Activated T-cell treated with anti-CD3 and anti-CD28 coated beads, Interleukin-2, amount 50 U/mL, for 1 hour (primary cell): ENCODE measurements around the gene ZNF483.
"Not testable (repeated sequence)": the region's sequence is repeated elsewhere in the genome, so short reads cannot be mapped to it uniquely, and the experiment has no call there.

Experiments
- DNase-seq: peaks from one replicate; pipeline ENCODE4 v3.0.0-alpha.2; 2020

ZNF483 gene

DNA sequence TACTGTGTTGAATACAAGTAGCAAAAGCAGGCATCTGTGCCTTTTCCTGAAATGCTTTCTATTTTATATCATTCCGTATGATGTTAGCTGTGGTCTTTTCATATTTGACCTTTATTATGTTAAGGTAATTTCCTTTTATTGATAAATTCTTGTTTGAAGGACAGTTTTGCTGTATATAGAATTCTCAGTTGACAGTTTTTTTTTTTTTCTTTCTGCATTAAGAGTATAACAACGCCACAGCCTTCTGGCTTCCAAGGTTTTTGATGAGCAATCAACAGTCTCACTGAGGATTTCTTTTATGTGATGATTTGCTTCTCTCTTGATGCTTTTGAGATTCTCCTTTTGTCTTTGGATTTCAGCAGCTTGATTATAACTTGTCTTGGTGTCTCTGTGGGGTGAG, 23.6 kb downstream of the ZNF483 start:
- DNase-seq: no peak

DNA sequence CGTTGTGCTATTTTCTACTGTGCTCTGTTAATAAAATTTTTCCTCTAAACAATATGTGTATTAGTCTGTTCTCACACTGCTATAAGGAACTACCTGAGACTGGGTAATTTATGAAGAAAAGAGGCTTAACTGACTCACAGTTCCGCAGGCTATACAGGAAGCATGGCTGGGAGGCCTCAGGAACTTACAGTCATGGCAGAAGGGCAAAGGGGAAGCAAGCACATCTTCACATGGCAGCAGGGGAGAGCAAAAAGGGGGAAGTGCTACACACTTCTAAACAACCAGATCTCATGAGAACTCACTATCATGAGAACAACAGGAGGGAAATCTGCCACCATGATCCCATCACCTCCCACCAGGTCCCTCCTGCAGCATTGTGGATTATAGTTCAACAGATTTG, 30.4 kb downstream of the ZNF483 start:
- DNase-seq: not testable (repeated sequence)

DNA sequence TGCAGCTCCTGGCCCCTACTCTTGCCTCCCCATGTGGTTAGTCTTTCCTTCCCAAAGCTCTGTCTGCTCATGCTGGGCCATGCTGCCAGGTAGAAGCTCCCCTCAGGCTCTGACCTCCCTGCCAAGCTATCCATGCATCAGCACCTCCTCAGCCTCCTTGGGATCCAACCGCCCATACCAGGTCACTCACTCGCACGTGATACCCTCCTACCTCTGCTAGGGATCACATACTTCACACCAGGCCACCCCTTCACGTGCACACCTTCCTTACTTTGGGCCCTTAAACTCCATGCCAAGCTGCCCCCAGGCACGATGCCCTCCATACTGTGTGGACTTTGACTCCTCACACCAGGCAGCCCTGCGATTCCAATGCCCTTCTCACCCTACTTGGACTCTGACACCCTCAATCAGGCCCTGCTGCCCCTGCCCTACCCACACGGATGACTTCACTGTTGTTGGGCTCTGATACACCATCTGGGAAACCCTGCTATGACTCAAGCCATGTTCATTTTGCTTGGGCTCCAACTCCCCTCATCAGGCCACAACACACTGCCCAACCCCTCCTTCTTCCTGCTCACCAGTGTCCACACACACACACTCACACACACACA, 34.1 kb downstream of the ZNF483 start:
- no peak for DNase-seq

DNA sequence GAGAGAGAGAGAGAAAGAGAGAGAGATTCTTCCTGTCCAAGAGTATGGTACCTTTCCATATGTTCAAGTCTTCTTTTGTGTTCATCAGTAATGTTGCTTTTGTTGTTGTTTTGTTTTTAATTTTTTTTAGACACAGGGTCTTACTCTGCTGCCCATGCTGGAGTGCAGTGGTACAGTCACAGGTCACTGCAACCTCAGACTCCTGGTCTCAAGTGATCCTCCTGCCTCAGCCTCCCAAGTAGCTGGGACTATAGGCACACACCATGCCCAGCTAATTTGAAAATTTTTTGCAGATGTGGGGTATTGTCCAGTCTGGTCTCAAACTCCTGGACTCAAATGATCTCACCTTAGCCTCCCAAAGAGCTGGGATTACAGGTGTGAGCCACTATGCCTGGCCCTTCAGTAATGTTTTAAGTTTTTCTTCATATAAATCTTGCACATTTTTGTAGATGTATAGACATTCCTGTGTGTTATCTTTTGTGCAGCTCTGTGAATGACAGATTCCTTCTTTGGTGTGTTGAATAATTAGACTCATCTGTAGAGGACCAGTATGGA, 36.3 kb downstream of the ZNF483 start:
- no peak for DNase-seq

DNA sequence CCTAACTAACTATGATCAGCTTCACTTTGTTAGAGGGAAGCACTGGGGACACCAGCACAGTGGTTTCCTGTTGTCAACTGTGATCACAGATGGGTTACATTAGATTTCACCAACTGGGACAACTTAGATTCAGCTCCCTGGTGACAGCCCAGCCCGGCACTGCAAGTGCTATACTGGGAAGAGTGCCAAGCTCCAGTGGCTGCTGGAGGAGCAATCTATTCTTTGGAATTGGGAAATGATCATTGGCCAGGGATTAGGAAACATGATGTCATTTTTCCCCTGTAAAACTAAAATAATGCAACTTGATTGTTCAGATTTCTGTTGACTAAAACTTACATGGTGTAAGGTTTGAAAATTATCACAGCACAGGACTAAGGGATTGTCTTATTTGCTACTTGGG, 41.3 kb downstream of the ZNF483 start:
- no peak for DNase-seq

DNA sequence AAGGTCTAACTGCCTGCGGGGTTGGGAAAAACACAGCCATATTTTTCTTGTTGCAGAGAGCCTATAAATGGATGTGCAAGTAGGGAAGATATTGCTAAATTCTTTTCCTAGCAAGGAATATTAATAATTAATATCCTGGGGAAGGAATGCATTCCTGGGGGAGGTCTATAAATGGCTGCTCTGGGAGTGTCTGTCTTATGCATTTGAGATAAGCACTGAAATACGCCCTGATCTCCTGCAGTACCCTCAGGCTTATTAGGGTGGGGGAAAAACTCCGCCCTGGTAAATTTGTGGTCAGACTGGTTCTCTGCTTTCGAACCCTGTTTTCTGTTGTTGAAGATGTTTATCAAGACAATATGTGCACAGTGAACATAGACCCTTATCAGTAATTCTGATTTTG, 43.1 kb downstream of the ZNF483 start:
- not testable (repeated sequence) for DNase-seq

DNA sequence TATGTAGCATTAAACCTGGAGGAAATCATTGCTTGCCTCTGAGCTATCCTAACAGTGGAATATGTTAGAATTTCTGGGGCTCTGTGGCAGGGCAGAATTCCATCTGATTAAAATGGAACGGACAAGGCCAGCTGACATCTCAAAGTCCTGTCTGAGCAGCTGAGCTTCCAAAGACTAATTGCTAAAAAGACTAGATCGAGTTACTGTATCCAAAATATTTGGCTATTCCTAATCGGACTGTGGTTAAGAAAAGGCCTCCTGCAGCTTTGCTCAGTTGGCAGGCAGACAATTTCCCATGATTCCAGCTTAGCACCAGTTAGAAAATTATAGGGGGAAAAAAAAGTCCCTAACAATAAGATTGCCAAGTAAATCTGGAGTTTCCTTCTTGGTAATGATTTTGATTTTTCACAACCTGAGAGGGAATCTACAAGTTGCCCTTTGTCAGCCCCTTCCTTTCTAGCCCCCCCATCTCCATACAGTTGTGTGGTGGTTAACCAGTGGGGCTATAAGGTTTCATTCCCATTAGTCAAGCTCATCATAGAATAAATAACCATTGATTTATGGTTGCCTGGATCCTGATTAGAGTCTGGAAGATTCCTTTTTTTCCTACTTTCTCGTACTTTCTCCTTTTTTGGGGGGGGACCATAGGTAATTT, 48.1 kb downstream of the ZNF483 start:
- DNase-seq: no peak

DNA sequence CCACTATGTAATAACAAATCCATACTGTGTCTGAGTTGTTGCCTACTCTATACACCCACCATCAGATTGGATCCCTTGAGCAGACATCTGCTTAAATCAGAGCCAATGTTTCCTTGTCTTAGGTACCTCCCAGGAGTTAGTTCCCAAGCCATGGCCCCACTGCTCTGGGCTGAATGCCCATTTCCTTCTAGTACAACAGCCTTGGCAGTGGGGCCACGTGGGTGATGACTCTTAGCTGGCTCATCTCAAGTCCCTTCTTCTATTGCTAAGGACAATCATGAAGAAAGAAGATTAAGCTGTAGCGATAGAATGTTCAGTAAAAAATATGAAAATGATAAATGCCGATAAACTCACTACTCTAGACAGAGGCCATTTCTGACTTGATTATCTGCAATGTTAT, 57.9 kb downstream of the ZNF483 start:
- no peak for DNase-seq

DNA sequence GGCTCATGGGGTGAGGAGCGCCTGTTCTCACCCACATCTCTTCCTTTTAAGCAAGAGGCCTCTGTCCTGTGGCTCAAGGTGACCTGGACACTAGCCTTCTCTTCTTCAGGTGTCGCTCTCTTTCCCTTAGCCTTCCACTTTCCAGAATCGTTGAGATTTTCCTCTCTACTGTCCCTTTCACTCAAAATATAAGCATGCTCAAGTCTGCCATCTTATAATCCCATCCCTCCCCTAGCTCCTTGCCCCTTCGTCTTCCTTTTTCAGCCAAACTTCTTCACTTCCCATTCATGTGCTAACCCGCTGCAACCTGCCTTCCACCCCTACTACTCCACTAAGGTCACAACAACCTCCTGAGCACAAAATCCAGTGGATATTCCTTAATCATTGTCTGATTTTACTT, 61.4 kb downstream of the ZNF483 start:
- no peak for DNase-seq

DNA sequence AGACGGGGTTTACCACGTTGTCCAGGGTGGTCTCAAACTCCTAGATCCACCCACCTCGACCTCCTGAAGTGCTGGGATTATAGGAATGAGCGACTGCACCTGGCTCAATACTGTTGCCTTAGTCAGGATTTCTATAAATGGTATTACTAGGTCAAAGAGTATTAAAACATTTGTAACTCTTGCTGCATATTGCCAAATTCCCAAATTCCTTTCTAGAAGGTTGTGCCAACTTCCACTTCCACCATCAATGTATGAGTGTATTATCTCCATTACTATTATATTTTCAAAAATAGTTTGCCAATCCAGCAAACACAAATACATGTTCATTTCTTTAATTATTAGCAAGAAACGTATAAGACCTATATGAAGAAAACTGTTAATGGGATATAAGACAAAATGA, 63.9 kb downstream of the ZNF483 start:
- no peak for DNase-seq

DNA sequence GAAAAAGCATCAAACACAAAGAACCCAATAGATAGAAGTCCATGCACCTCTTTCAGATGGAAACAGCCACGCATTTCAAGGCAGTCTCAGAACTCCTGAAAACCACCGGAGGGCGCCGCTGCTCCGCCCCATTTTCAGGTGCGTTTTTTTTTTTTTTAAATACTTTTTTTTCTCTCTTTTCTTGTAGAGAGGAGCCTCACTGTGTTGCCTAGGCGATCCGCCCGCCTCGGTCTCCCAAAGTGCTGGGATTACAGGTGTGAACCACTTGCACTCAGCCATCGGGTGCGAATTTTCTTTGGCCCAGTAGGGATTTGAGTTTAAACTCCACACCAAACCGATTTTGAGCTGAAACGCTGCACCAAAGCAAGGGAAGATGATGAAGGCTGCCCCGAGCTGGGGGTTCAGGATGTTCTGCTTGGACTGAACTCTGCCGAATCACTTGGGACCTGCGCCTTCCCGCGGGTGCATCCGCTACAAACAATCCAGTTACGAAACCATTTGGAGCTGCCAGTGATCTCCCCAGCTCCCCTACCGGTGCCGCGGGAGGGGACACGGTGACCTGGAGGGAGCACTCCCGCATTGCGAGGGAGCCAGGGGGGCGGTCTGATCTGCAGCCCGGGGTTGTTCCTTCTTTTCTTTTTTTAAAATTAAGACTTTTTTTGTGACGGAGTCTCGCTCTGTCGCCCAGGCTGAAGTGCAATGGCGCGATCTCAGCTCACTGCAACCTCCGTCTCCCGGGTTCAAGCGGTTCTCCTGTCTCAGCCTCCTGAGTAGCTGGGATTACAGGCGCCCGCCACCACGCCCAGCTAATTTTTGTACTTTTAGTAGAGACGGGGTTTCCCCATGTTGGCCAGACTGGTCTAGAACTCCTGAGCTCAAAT, 73.1 kb downstream of the ZNF483 start:
- peak; percentile 72 for DNase-seq

DNA sequence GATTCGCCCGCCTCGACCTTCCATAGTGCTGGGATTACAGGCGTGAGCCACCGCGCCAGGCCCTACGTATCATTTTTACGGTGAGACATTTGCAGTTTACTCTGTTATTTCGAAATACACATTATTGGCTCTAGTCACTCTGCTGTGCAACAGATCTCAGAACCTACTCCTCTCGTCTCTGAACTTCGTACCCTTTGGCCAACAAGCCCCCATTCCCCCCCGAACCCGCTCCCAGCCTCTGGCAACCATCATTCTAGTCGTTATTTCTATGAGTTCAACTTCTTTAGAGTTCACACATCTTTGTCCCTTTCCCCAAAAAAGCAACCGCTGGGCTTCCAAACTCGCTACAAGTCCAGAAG, 73.7 kb downstream of the ZNF483 start:
- DNase-seq: peak; percentile 32

DNA sequence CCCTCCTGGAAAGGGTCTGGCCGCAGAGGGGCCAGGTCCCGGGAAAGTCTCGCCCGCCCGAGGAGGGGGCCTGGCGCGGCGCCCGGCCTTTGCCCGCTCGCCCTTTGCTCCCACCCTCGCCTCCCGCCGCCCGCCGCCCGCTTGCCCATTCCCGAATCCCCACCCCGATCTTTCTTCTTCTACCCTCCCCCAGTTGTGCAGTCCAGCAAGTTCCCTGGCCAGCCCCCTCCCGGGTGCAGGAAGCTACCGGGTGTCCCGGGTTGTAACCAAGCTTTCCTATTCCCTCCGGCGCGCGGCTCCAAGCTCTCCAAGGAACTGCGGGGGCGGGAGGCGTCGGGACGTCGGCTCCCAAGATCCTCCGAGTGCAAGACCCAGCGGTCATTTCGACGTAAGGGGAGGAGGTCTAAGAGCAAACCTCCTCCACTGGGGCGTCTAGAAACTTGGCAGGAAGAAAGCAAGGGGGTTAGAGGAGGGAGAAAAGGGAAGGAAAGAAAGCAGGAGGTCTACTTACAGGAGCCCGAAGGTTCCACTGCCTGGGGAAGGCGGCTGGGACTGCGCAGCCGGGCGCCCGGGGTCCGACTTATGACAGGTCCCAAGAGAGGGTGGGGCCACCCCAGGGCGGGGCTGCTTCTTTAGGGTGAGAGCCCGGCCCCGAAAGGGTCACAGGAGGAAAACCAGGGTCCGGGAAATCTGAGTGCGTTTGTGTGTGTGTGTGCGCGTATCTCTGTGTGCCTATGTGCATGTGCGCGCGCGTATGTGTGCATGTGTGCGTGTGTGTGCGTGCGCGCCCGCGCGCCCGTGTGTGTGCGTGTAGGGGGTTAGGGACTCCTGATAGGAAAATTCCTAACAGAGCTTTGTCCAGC, 74.3 kb downstream of the ZNF483 start, which contains the start of gene PTGR1:
PTGR1 (minus strand) TSS at position 556 of the 863 bp plus-strand sequence. CDS start 2,225 bp downstream, outside the sequence.
- peak; percentile 29 for DNase-seq

DNA sequence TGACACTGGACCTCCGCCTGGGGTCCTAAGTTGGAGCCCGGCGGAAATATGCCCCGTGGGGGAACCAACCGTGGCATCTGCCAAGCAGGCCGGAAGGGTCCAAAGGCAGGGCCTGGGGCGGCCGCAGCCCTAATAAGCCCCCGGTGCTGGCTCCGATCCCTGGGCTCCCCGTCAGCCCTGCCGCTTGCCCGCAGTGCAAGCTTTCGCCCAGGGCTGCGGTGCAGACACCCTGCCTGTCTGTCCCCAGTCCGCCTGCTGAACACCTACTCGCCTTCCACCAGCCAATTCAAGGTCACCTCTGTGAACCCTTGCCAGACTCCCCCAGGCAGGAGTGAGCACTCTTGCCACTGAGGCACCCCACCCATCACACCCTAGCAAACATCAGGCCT, 75.0 kb downstream of the ZNF483 start:
- DNase-seq: no peak

DNA sequence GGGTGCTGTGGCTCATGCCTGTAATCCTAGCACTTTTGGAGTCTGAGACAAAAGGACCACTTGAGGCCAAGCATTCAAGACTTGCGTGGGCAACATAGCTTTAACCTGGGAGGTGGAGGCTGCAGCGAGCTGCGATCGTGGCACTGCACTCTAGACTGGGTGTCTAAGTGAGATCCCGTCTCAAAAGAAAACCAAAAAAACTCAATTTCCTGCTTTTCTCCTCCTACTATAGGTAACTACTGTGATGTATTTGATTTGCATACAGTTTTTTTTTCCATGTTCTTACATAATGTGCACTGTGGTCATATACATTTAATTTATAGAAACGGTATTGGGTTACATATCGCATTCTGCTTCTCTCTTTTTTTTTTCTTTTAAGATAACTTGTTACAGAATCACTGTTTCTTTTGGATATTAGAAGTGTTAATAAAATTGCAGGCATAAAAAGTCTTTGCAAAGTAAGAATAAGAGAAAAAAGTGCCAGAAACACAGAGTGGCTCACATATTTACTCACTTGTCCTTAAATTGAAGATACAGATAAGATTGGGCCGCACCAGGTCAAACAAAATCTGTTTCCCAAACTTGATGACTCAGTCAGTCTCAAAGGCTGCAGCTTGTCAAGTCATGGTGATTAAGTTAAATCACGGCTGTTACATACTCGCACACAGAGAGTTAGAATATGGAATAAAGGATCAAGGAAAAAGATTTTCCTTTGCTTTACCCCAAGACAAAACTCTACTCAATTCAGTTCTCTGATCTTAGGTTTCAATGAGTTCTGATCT, 76.4 kb downstream of the ZNF483 start:
- DNase-seq: no peak

DNA sequence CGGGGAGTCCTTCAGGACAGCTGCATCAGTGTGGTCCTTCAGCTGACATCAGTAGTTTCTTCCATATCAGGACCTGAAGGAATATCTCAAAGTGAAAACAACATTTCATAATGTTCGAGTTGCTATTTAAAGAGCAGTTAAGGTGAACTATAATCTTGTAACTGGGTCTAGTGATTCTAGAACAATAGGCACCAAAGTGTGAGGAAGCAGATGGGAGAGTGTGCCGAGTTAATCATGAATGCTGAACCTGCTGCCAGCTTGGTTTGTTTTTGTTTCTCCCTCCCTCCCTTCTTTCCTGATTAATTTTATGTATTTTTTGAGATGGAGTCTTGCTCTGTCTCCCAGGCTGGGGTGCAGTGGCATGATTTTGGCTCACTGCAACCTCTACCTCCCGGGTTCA, 78.1 kb downstream of the ZNF483 start:
- DNase-seq: no peak

DNA sequence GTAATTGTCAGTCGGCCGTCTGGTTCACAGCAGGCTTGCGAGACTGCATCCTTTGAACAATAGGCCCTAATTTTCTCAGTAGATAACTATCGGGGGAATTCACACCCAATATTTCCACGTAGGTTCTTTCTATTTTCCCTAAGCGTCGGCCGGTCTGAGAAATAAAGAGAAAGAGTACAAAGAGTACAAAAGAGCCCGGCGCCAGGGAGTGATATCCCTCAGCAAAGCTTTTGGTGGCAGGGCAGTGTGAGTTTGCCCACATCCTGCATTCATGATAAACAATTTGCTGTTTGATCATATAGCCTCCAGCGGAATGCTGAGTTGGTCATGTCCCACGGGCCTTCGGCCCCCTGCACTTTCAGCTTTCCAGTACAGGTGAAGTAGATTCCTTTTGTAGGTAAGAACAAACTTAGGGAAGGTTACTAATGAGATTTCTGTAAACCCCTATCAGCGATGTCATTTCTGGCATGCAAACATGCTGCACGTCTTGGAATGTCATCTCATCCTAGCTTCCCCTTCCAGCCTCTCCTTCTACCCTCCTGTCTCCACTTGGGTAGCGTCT, 79.2 kb downstream of the ZNF483 start:
- no peak for DNase-seq

DNA sequence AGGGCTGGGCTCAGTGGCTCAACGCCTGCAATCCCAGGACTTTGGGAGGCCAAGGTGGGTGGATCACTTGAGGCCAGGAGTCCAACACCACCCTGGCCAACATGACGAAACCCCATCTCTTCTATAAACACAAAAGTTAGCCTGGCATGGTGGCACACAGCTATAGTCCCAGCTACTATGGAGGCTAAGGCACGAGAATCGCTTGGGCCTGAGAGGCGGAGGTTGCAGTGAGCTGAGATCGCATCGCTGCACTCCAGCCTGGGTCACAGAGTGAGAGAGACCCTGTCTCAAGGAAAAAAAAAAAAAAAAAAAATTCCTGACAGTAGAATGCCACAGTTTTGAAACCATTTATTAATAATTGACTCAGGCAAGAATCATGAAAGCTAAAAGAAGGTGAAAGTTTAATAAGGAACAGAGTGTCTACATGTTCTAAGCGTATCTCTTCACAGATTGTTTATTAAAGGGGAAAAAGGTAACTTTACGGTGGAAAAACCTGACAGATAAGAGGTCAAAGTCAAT, 80.1 kb downstream of the ZNF483 start:
- no peak for DNase-seq

DNA sequence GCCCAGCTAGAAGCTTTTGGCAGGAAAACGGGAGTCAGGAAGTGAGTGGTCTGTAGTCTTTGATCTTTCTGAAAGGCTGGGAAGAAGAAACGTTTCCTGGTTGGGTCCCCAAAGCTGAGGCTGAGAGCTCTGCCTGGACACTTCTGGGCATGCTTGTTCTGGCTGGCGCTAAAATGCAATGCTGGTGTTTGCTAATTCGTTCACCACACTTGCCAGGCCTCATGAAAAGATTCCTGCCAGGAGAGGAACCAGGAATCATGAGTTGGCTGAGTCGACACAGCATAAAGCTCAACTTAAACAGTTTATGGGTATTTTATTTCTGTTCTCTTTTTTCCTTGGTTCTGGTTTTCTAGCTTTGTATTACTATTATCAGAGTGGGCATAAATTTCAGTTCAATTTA, 85.2 kb downstream of the ZNF483 start:
- DNase-seq: no peak

DNA sequence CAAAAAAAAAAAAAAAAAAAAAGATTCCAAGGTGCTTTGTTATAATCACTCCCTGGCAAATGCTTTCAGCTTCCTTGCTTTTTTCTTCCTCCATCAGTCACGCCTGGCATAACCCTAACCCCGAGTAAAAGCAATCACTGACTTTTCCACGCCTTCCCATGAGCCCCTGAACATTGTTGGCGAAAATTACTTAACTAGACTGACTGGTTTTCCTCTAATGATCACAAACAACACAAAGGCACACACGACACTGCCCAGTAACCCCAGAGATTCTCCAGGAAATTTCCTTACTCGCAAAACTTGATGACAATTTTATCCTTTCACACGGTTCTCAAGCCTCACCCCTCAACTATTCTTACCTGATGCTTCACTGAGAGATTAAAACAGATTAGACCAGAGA, 85.9 kb downstream of the ZNF483 start:
- DNase-seq: no peak

DNA sequence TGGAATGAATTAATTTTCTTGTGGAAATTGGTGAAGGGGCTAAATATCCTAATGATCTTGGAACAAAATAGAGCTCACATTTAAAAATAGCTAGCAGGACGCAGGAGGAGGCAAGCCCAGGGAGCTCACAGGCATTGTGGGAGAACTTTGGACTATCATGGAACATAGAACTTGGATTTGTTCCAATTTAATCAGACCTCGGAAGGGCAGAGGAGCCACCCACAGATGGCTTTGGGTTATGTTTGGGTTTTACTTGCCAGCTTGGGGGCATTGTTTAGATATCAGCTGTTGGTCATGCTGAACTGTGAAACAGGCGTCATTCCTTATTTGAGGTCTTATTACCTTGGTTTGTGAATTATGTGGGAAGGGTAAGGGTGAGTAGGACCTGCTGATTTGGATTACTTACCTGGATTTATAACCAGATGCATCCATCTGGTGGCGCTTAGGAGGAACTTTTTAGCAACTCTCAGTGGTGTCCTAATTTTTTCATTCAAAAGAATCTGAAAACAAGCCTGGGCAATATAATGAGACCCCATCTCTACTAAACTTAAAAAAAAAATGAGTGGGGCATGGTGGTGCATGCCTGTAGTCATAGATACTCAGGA, 88.6 kb downstream of the ZNF483 start:
- DNase-seq: no peak
